Smooth muscle cell (in vitro differentiated cells): ENCODE results near the gene MLLT10. TPM values are rescaled to one million over a fixed set of nuclear protein-coding genes. Genes with fewer than 3 reads are reported as not detected.

Experiments used
- DNase-seq: peaks from one replicate; lab custom pipeline; 2025; ENCODE audit not compliant: unreplicated experiment; lab: John Stamatoyannopoulos, UW
- H2AFZ ChIP-seq: fragments of 200-600 bp; sonication (generic); 2 replicates; pipeline ENCODE4 v1.6.0; 2016; ENCODE audit warnings: antibody characterized with exemption, low read depth, mild to moderate bottlenecking
- H3F3A ChIP-seq: fragments of 200-600 bp; sonication (generic); 2 replicates; pipeline ENCODE4 v1.6.0; 2017; ENCODE audit warnings: antibody characterized with exemption, low read depth
- H3K27ac ChIP-seq: fragments of 200-600 bp; sonication (generic); 2 replicates; pipeline ENCODE4 v1.5.1; 2016; ENCODE audit warnings: low read depth, mild to moderate bottlenecking
- H3K27me3 ChIP-seq: fragments of 200-600 bp; sonication (generic); 2 replicates; pipeline ENCODE4 v1.6.1; 2016; ENCODE audit warnings: low read depth, mild to moderate bottlenecking
- H3K36me3 ChIP-seq: fragments of 200-600 bp; sonication (generic); 2 replicates; pipeline ENCODE4 v1.5.1; 2016; ENCODE audit warnings: low read depth
- H3K4me1 ChIP-seq: fragments of 200-600 bp; sonication (generic); 2 replicates; pipeline ENCODE4 v1.5.1; 2016; ENCODE audit warnings: low read depth
- H3K4me2 ChIP-seq: fragments of 200-600 bp; sonication (generic); 2 replicates; pipeline ENCODE4 v1.6.0; 2016; ENCODE audit warnings: mild to moderate bottlenecking
- H3K4me3 ChIP-seq: fragments of 200-600 bp; sonication (generic); 2 replicates; pipeline ENCODE4 v1.5.1; 2016; ENCODE audit warnings: mild to moderate bottlenecking
- H3K79me2 ChIP-seq: fragments of 200-600 bp; sonication (generic); 2 replicates; pipeline ENCODE4 v1.6.0; 2016; ENCODE audit warnings: low read depth, mild to moderate bottlenecking
- H3K9ac ChIP-seq: fragments of 200-600 bp; sonication (generic); 2 replicates; pipeline ENCODE4 v1.6.0; 2016; ENCODE audit warnings: low read depth
- H3K9me3 ChIP-seq: fragments of 200-600 bp; sonication (generic); replicated peaks from 2 replicates; pipeline ENCODE4 v1.5.1; 2016; ENCODE audit warnings: low read depth
- H4K20me1 ChIP-seq: fragments of 200-600 bp; sonication (generic); 2 replicates; pipeline ENCODE4 v1.6.0; 2016; ENCODE audit warnings: low read depth
- CTCF ChIP-seq: fragments of 200-600 bp; sonication (generic); IDR thresholded peaks from 2 replicates; pipeline ENCODE4 v1.5.1; 2017; ENCODE audit warnings: borderline replicate concordance, mild to moderate bottlenecking, antibody characterized with exemption; ENCODE audit not compliant: insufficient read depth, poor library complexity, severe bottlenecking
- WGBS: methylation state at CpG from one replicate; pipeline ENCODE4 v1.1.7; 2016; ENCODE audit warnings: low lambda C conversion rate; 5-methylcytosine and 5-hydroxymethylcytosine counted together
- polyA plus RNA-seq: library from polyadenylated mRNA; unstranded; fragments of >200 nt; fragmentation: Nextera tagmentation; extraction: Ambion mirVana; gene quantifications from 2 replicates; pipeline ENCODE4 v1.2.1, GENCODE V29; 2016
- total RNA-seq: library from RNA; depleted of rRNA; stranded (reverse); fragments of >200 nt; gene quantifications from 2 replicates; pipeline ENCODE4 v1.2.3, GENCODE V29; 2014

Gene MLLT10
- total and polyA plus RNA-seq, 2 experiments from 2014 or later = 6.8 to 43.6 TPM

- H3F3A ChIP-seq = peaks cover 20% of the 10 kb centered on the region
- peaks cover 57% of the 10 kb centered on the region for H3K79me2 ChIP-seq
- H3K9me3 ChIP-seq = no peaks in the 10 kb centered on the region
- peak; percentile 92 for DNase-seq
- H4K20me1 ChIP-seq = no peaks in the 10 kb centered on the region
- no peak for TF ChIP-seq CTCF
- H3K4me2 ChIP-seq = peak overlapping the region; percentile 98
- under 1% methylated on average over 27 of the region's 56 CpGs for WGBS
- peaks cover 50% of the 10 kb centered on the region for H3K4me1 ChIP-seq
- no peaks in the 10 kb centered on the region for H3K36me3 ChIP-seq
- H3K4me3 ChIP-seq = peak overlapping the region; percentile 86
- peak overlapping the region; percentile 89 for H2AFZ ChIP-seq
- peak overlapping the region; percentile 98 for H3K27ac ChIP-seq
- peak overlapping the region; percentile 94 for H3K9ac ChIP-seq
- H3K27me3 ChIP-seq = no peaks in the 10 kb centered on the region
Measured at GRCh38 chr10:21526188-21526859, 7.7 kb upstream of the MLLT10 start.

- no peak for TF ChIP-seq CTCF
- no peaks in the 10 kb centered on the region for H3K27me3 ChIP-seq
- peak overlapping the region; percentile 98 for H3K4me2 ChIP-seq
- peaks cover 20% of the 10 kb centered on the region for H3F3A ChIP-seq
- peak overlapping the region; percentile 89 for H2AFZ ChIP-seq
- no peak for DNase-seq
- H3K9me3 ChIP-seq = no peaks in the 10 kb centered on the region
- no peaks in the 10 kb centered on the region for H3K36me3 ChIP-seq
- H3K4me3 ChIP-seq = peak overlapping the region; percentile 86
- H4K20me1 ChIP-seq = no peaks in the 10 kb centered on the region
- 1% methylated on average over 25 of the region's 68 CpGs for WGBS
- H3K27ac ChIP-seq = peak overlapping the region; percentile 98
- peaks cover 58% of the 10 kb centered on the region for H3K79me2 ChIP-seq
- peaks cover 50% of the 10 kb centered on the region for H3K4me1 ChIP-seq
- peak overlapping the region; percentile 94 for H3K9ac ChIP-seq
Measured at GRCh38 chr10:21526860-21527597, 7.0 kb upstream of the MLLT10 start.

GRCh38 chr10:21527598-21528235 lies 6.3 kb upstream of the MLLT10 start:
- H2AFZ ChIP-seq = peak overlapping the region; percentile 8
- peaks cover 60% of the 10 kb centered on the region for H3K79me2 ChIP-seq
- H3K9me3 ChIP-seq = no peaks in the 10 kb centered on the region
- peak overlapping the region; percentile 86 for H3K4me3 ChIP-seq
- peak overlapping the region; percentile 98 for H3K4me2 ChIP-seq
- DNase-seq = no peak
- peak overlapping the region; percentile 94 for H3K9ac ChIP-seq
- H4K20me1 ChIP-seq = no peaks in the 10 kb centered on the region
- peaks cover 50% of the 10 kb centered on the region for H3K4me1 ChIP-seq
- no peaks in the 10 kb centered on the region for H3K27me3 ChIP-seq
- WGBS = 3% methylated on average over 18 of the region's 18 CpGs
- H3K27ac ChIP-seq = peak overlapping the region; percentile 98
- no peak for TF ChIP-seq CTCF
- peaks cover 23% of the 10 kb centered on the region for H3F3A ChIP-seq
- no peaks in the 10 kb centered on the region for H3K36me3 ChIP-seq
